ENCODE data around the gene ZBP1. TPM values are rescaled to one million over a fixed set of nuclear protein-coding genes. Genes with fewer than 3 reads are reported as not detected.
A peak's percentile ranks its signal among the peaks of the same experiment; 100 is the strongest.

ZBP1 gene
- total RNA-seq, 6 experiments from 2014 or later = 0.14 to 0.75 (median 0.36) TPM; not detected in 2

GRCh38 chr20:57573242-57573641 lies 47.0 kb downstream of the ZBP1 start:
- Histone ChIP-seq H3K9me3 (no peaks in the 10 kb centered on the region), H3K36me3 (no peaks in the 10 kb centered on the region), H3K4me1 (peaks cover 0 to 46% (median 16%) of the 10 kb centered on the region in 4 donors), H3K4me3 (no peak overlapping the region), H3K27ac (peak overlapping the region in 1 of 3 donors; percentile 15), H3K27me3 (no peaks in the 10 kb centered on the region)
- TF ChIP-seq POLR2A (IDR thresholded peaks at IDR 0.05) (no peak), CTCF (IDR thresholded peaks at IDR 0.05) (no peak)
- WGBS (ENCODE audit: insufficient coverage, low coverage, low lambda C conversion rate, missing lambda C conversion rate) = 77% methylated on average over 8 of the region's 12 CpGs
- no peak for ATAC-seq
- intact Hi-C loops (cut with DNase I) = no loop called here
- no peak for DNase-seq

GRCh38 chr20:57571782-57572416 lies 48.3 kb downstream of the ZBP1 start:
- intact Hi-C loops (cut with DNase I) = no loop called here

GRCh38 chr20:57570920-57571319 lies 49.3 kb downstream of the ZBP1 start:
- WGBS (ENCODE audit: insufficient coverage, low coverage, low lambda C conversion rate, missing lambda C conversion rate) = 67% methylated on average over 6 of the region's 8 CpGs
- Histone ChIP-seq H3K27ac (peak overlapping the region in 2 of 3 donors; percentile 80 to 96), H3K27me3 (no peaks in the 10 kb centered on the region), H3K9me3 (no peaks in the 10 kb centered on the region), H3K36me3 (no peaks in the 10 kb centered on the region), H3K4me1 (peaks cover 0 to 38% (median 10%) of the 10 kb centered on the region in 4 donors), H3K4me3 (no peak overlapping the region)
- TF ChIP-seq POLR2A (IDR thresholded peaks at IDR 0.05) (no peak), CTCF (IDR thresholded peaks at IDR 0.05) (no peak)
- no peak for ATAC-seq
- intact Hi-C loops (cut with DNase I) = no loop called here
- DNase-seq = peak in 1 of 3 donors; percentile 3

More at GRCh38 chr20:57571782-57572416, 48.3 kb downstream of the ZBP1 start:
- no peak for TF ChIP-seq CTCF (IDR thresholded peaks at IDR 0.05)
- Histone ChIP-seq H3K4me3 (no peak overlapping the region), H3K4me1 (peaks cover 0 to 38% (median 10%) of the 10 kb centered on the region in 4 donors), H3K27ac (peak overlapping the region in 2 of 3 donors; percentile 15 to 29), H3K9me3 (no peaks in the 10 kb centered on the region), H3K27me3 (no peaks in the 10 kb centered on the region), H3K36me3 (no peaks in the 10 kb centered on the region)
- WGBS (ENCODE audit: insufficient coverage, low coverage, low lambda C conversion rate, missing lambda C conversion rate) = 40% methylated on average over 1 of the region's 3 CpGs
- DNase-seq = peak in 1 of 3 donors; percentile 29
- ATAC-seq = no peak

- no peak for ATAC-seq
- H3K9me3 ChIP-seq = no peaks in the 10 kb centered on the region
- intact Hi-C loops (cut with DNase I) = no loop called here
- peak overlapping the region in 2 of 3 donors; percentile 80 to 96 for H3K27ac ChIP-seq
- peaks cover 0 to 43% (median 10%) of the 10 kb centered on the region in 4 donors for H3K4me1 ChIP-seq
- H3K4me3 ChIP-seq = no peak overlapping the region
- peak in 2 of 3 donors; percentile 54 to 55 for DNase-seq
- H3K36me3 ChIP-seq = peaks cover 0 to 5% (median 2%) of the 10 kb centered on the region in 4 donors
- H3K27me3 ChIP-seq = no peaks in the 10 kb centered on the region
- TF ChIP-seq POLR2A (IDR thresholded peaks at IDR 0.05) = no peak
- no peak for TF ChIP-seq CTCF (IDR thresholded peaks at IDR 0.05)
- 26% methylated on average over 15 of the region's 20 CpGs for WGBS (ENCODE audit: insufficient coverage, low coverage, low lambda C conversion rate, missing lambda C conversion rate)
Observed at GRCh38 chr20:57570145-57570850, 49.9 kb downstream of the ZBP1 start.

All from right lobe of liver (tissue), 6 donors.